WTC11 (cell line): ENCODE results near the gene AKAP13. TPM values are rescaled to one million over a fixed set of nuclear protein-coding genes. Genes with fewer than 3 reads are reported as not detected.

ENCODE experiments used
- ATAC-seq: fragments of 200-7000 bp; cut with Tn5 transposase; 2 replicates; pipeline ENCODE4 v1.10.0; 2021; ENCODE audit warnings: mild to moderate bottlenecking, moderate library complexity
- CTCF ChIA-PET: fragments of 300-600 bp; sonication (Branson Sonifier 250); formaldehyde crosslinking; loops from one replicate; lab custom pipeline; 2021; ENCODE audit warnings: antibody characterized with exemption; lab: Charles Lee
- POLR2A ChIA-PET: fragments of 350-600 bp; sonication (Branson Sonifier 250); formaldehyde crosslinking; loops from one replicate; lab custom pipeline; 2021; ENCODE audit warnings: antibody characterized with exemption; lab: Charles Lee
- DNase-seq: peaks from one replicate; pipeline ENCODE4 v3.0.0; 2021; ENCODE audit warnings: low spot score
- H3K27ac Mint-ChIP-seq: 2 replicates; pipeline ENCODE4 v1.8.0; 2021; ENCODE audit warnings: mixed read lengths
- H3K27me3 Mint-ChIP-seq: 2 replicates; pipeline ENCODE4 v1.8.0; 2021; ENCODE audit warnings: low read depth, mild to moderate bottlenecking, moderate library complexity, mixed read lengths
- H3K36me3 Mint-ChIP-seq: 2 replicates; pipeline ENCODE4 v1.8.0; 2021; ENCODE audit warnings: mixed read lengths
- H3K4me1 Mint-ChIP-seq: 2 replicates; pipeline ENCODE4 v1.8.0; 2022; ENCODE audit warnings: mixed read lengths
- H3K4me3 Mint-ChIP-seq: 2 replicates; pipeline ENCODE4 v1.8.0; 2021; ENCODE audit warnings: mild to moderate bottlenecking, moderate library complexity, mixed read lengths
- H3K9me3 Mint-ChIP-seq: 2 replicates; pipeline ENCODE4 v1.8.0; 2021; ENCODE audit warnings: mixed read lengths
- CBFB ChIP-seq: sonication (generic); formaldehyde crosslinking; IDR thresholded peaks from 2 replicates; pipeline ENCODE4 v1.8.1; 2022; ENCODE audit warnings: mild to moderate bottlenecking, low read depth, missing genetic modification reagents
- ELF4 ChIP-seq: sonication (generic); formaldehyde crosslinking; IDR thresholded peaks from 2 replicates; pipeline ENCODE4 v1.8.1; 2022; ENCODE audit warnings: low read depth, mild to moderate bottlenecking, moderate library complexity, missing genetic modification reagents
- FOXJ3 ChIP-seq: sonication (generic); formaldehyde crosslinking; IDR thresholded peaks from 2 replicates; pipeline ENCODE4 v1.9.0; 2021; ENCODE audit warnings: missing genetic modification reagents, mild to moderate bottlenecking, borderline replicate concordance
- FOXK1 ChIP-seq: sonication (generic); formaldehyde crosslinking; IDR thresholded peaks from 2 replicates; pipeline ENCODE4 v1.8.0; 2022; ENCODE audit warnings: mild to moderate bottlenecking, moderate library complexity, missing genetic modification reagents
- FOXP1 ChIP-seq: sonication (generic); formaldehyde crosslinking; IDR thresholded peaks from 2 replicates; pipeline ENCODE4 v1.8.0; 2022; ENCODE audit warnings: missing genetic modification reagents, mild to moderate bottlenecking, moderate library complexity, borderline replicate concordance
- GRHL2 ChIP-seq: fragments of 250-450 bp; sonication (Bioruptor Pico); IDR thresholded peaks from 2 replicates; pipeline ENCODE4 v1.8.0; 2022; ENCODE audit warnings: mild to moderate bottlenecking, moderate library complexity; ENCODE audit not compliant: insufficient replicate concordance, severe bottlenecking
- HMGA2 ChIP-seq: fragments of 250-450 bp; sonication (Bioruptor Pico); IDR thresholded peaks from 2 replicates; pipeline ENCODE4 v1.4.0; 2021; ENCODE audit warnings: mild to moderate bottlenecking, moderate library complexity
- IRF1 ChIP-seq: sonication (generic); formaldehyde crosslinking; IDR thresholded peaks from 2 replicates; pipeline ENCODE4 v1.8.0; 2023; ENCODE audit warnings: missing genetic modification reagents
- KAT7 ChIP-seq: sonication (generic); formaldehyde crosslinking; IDR thresholded peaks from 2 replicates; pipeline ENCODE4 v1.8.1; 2023; ENCODE audit warnings: missing genetic modification reagents, mild to moderate bottlenecking, borderline replicate concordance
- MXD4 ChIP-seq: fragments of 250-450 bp; sonication (Bioruptor Pico); IDR thresholded peaks from 2 replicates; pipeline ENCODE4 v1.8.0; 2021; ENCODE audit warnings: mild to moderate bottlenecking, moderate library complexity, borderline replicate concordance
- NFYB ChIP-seq: sonication (generic); formaldehyde crosslinking; conservative IDR thresholded peaks from 2 replicates; pipeline ENCODE4 v1.8.0; 2022; ENCODE audit warnings: low read depth, missing genetic modification reagents
- NR1H2 ChIP-seq: sonication (generic); formaldehyde crosslinking; IDR thresholded peaks from 2 replicates; pipeline ENCODE4 v1.9.0; 2021; ENCODE audit warnings: mild to moderate bottlenecking, moderate library complexity, missing genetic modification reagents
- RORB ChIP-seq: fragments of 250-450 bp; sonication (Bioruptor Pico); IDR thresholded peaks from 2 replicates; pipeline ENCODE4 v1.9.0; 2021; ENCODE audit warnings: mild to moderate bottlenecking
- SOX15 ChIP-seq: fragments of 250-450 bp; sonication (Bioruptor Pico); IDR thresholded peaks from 2 replicates; pipeline ENCODE4 v1.9.0; 2021; ENCODE audit warnings: mild to moderate bottlenecking
- TEAD1 ChIP-seq: sonication (generic); formaldehyde crosslinking; IDR thresholded peaks from 2 replicates; pipeline ENCODE4 v1.8.0; 2022; ENCODE audit warnings: mild to moderate bottlenecking, missing genetic modification reagents
- ZNF121 ChIP-seq: sonication (generic); formaldehyde crosslinking; IDR thresholded peaks from 2 replicates; pipeline ENCODE4 v1.8.0; 2023; ENCODE audit warnings: missing genetic modification reagents
- ZNF219 ChIP-seq: sonication (generic); formaldehyde crosslinking; IDR thresholded peaks from 2 replicates; pipeline ENCODE4 v1.8.0; 2023; ENCODE audit warnings: missing genetic modification reagents, mild to moderate bottlenecking, borderline replicate concordance
- ZNF263 ChIP-seq: sonication (generic); formaldehyde crosslinking; IDR thresholded peaks from 2 replicates; pipeline ENCODE4 v1.8.1; 2022; ENCODE audit warnings: low read depth, mild to moderate bottlenecking, moderate library complexity, missing genetic modification reagents
- ZNF532 ChIP-seq: fragments of 250-450 bp; sonication (Bioruptor Pico); IDR thresholded peaks from 2 replicates; pipeline ENCODE4 v1.9.0; 2021; ENCODE audit warnings: mild to moderate bottlenecking, borderline replicate concordance
- ZNF671 ChIP-seq: fragments of 250-450 bp; sonication (Bioruptor Pico); IDR thresholded peaks from 2 replicates; pipeline ENCODE4 v1.8.0; 2021; ENCODE audit warnings: mild to moderate bottlenecking
- total RNA-seq: library from RNA; stranded (reverse); gene quantifications from 3 replicates; pipeline ENCODE4 v1.2.3, GENCODE V29; 2021
- TF ChIP-seq, protein P1 (sequence below): sonication (generic); formaldehyde crosslinking; conservative IDR thresholded peaks from 2 replicates; pipeline ENCODE4 v1.8.1; 2023; ENCODE audit warnings: mild to moderate bottlenecking, low read depth, missing genetic modification reagents, moderate library complexity

The AKAP13 gene
- total RNA-seq, 1 experiment from 2014 or later: 50.3 TPM

- no peak for TF ChIP-seq NR1H2 (CRISPR knock-in tag)
- TF ChIP-seq CBFB (CRISPR knock-in tag): no peak
- no peak for TF ChIP-seq TEAD1
- TF ChIP-seq KAT7 (CRISPR knock-in tag): no peak
- TF ChIP-seq ZNF671 (CRISPR knock-in tag): no peak
- TF ChIP-seq FOXP1: no peak
- no peak for TF ChIP-seq NFYB
These were observed 346.1 kb downstream of the AKAP13 start (continued) for GRCh38 chr15:85726454-85726853.

DNA sequence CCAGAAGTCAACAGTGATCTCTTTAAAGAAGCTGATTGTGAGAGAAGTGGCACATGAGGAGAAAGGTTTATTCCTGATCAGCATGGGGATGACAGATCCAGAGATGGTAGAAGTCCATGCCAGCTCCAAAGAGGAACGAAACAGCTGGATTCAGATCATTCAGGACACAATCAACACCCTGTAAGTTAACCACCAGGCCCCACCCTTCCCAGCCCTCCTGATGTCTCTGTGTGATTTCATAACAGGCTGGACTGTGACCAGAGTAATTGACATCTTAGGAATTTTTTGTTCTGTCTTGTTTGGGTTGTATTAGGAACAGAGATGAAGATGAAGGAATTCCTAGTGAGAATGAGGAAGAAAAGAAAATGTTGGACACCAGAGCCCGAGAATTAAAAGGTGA lies 346.7 kb downstream of the AKAP13 start:
- H3K4me3 Mint-ChIP-seq: no peak overlapping the region
- no peaks in the 10 kb centered on the region for H3K27me3 Mint-ChIP-seq
- H3K9me3 Mint-ChIP-seq: no peaks in the 10 kb centered on the region
- H3K36me3 Mint-ChIP-seq: peaks cover 39% of the 10 kb centered on the region
- no peak overlapping the region for H3K27ac Mint-ChIP-seq
- no peaks in the 10 kb centered on the region for H3K4me1 Mint-ChIP-seq
- no peak for DNase-seq
- no peak for TF ChIP-seq GRHL2 (CRISPR knock-in tag)
- no peak for TF ChIP-seq CBFB (CRISPR knock-in tag)
- TF ChIP-seq ZNF121 (CRISPR knock-in tag): no peak
- TF ChIP-seq FOXK1 (CRISPR knock-in tag): no peak
- TF ChIP-seq HMGA2 (CRISPR knock-in tag): no peak
- no peak for TF ChIP-seq RORB (CRISPR knock-in tag)
- no peak for TF ChIP-seq ZNF263 (CRISPR knock-in tag)
- TF ChIP-seq FOXJ3 (CRISPR knock-in tag): no peak
- TF ChIP-seq SOX15 (CRISPR knock-in tag): no peak
- TF ChIP-seq ELF4 (CRISPR knock-in tag): no peak
- CTCF ChIA-PET: no interaction called here
- POLR2A ChIA-PET: no interaction called here
- no peak for ATAC-seq

- peak; percentile 87 for ATAC-seq
- POLR2A ChIA-PET: no interaction called here
- no peak for DNase-seq
- CTCF ChIA-PET: interaction anchor here (0.8 to 2.4 kb wide), 8 partner anchors 11 to 399 kb away, joined by 3 to 28 read pairs (median 4); no protein-coding TSS in a partner anchor
- Mint-ChIP-seq H3K4me1 (no peaks in the 10 kb centered on the region), H3K9me3 (peaks cover 20% of the 10 kb centered on the region), H3K27ac (peak overlapping the region; percentile 5; the same call in 1 of the 2 replicates), H3K27me3 (peaks cover 2% of the 10 kb centered on the region), H3K36me3 (peaks cover 57% of the 10 kb centered on the region), H3K4me3 (no peak overlapping the region)
- no peak for TF ChIP-seq MXD4 (CRISPR knock-in tag)
- no peak for TF ChIP-seq ZNF532 (CRISPR knock-in tag)
- TF ChIP-seq SOX15 (CRISPR knock-in tag): no peak
- no peak for TF ChIP-seq IRF1 (CRISPR knock-in tag)
- TF ChIP-seq ZNF219: no peak
- TF ChIP-seq, protein P1, sequence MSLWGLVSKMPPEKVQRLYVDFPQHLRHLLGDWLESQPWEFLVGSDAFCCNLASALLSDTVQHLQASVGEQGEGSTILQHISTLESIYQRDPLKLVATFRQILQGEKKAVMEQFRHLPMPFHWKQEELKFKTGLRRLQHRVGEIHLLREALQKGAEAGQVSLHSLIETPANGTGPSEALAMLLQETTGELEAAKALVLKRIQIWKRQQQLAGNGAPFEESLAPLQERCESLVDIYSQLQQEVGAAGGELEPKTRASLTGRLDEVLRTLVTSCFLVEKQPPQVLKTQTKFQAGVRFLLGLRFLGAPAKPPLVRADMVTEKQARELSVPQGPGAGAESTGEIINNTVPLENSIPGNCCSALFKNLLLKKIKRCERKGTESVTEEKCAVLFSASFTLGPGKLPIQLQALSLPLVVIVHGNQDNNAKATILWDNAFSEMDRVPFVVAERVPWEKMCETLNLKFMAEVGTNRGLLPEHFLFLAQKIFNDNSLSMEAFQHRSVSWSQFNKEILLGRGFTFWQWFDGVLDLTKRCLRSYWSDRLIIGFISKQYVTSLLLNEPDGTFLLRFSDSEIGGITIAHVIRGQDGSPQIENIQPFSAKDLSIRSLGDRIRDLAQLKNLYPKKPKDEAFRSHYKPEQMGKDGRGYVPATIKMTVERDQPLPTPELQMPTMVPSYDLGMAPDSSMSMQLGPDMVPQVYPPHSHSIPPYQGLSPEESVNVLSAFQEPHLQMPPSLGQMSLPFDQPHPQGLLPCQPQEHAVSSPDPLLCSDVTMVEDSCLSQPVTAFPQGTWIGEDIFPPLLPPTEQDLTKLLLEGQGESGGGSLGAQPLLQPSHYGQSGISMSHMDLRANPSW (CRISPR knock-in tag): no peak
These were observed 349.8 kb downstream of the AKAP13 start for GRCh38 chr15:85730001-85730820.
